ENCODE results near the gene NCOR2. TPM values are rescaled to one million over a fixed set of nuclear protein-coding genes. Genes with fewer than 3 reads are reported as not detected.

The NCOR2 gene
- total and polyA plus RNA-seq, 8 donors: 60.1 to 331 (median 96.4) TPM

DNA sequence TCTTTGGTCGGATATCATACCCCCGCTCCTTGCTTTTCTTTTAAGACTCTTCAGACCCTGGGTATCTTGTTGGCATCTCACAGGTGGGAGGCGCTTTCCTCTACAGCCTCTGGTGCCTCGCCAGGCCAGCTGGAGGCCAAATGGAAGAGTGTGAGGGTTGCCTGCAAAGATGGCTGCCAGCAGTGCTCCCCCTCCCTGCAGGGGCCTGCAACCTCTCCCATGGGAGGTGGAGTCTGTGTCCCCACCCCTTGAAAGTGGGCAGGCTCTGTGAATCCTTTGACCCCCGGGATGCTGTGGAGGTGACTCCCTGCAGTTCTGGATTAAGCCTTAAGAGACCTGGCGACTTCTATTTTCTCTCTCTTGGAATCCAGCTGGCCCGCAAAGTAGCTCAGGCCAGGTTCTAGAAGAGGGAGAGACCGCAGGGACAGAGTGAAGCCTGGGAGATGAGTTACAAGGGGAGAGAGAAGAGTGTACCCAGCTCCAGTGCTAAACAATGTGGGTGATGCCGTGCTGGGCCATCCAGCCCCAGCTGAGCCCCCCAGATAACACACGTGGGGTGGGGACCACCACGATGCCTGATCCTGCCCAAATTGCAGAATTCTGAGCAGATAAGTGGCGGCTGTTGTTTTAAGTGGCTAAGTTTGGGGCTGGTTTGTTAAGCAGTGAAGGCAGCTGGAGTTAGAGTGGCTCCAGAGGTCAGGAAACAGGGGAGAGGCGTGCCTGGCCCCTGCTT, 37.9 kb upstream of the NCOR2 start:
- DNase-seq (no peak), ATAC-seq (no peak)
- no peak overlapping the region for H3K27ac ChIP-seq
- H3K4me1 ChIP-seq: peaks cover 14 to 32% of the 10 kb centered on the region in 2 donors
- H3K36me3 ChIP-seq: no peaks in the 10 kb centered on the region
- H3K9me3 ChIP-seq: no peaks in the 10 kb centered on the region
- H3K27me3 ChIP-seq: peaks cover 0 to 9% of the 10 kb centered on the region in 2 donors
- no peak for TF ChIP-seq CTCF (IDR thresholded peaks at IDR 0.05)
- H3K4me3 ChIP-seq: no peak overlapping the region
- intact Hi-C loops (cut with DNase I): no loop called here

GRCh38 chr12:124604264-124604680, 36.9 kb upstream of the NCOR2 start:
- Histone ChIP-seq H3K27ac (no peak overlapping the region), H3K27me3 (no peaks in the 10 kb centered on the region), H3K36me3 (no peaks in the 10 kb centered on the region), H3K4me3 (no peak overlapping the region), H3K9me3 (no peaks in the 10 kb centered on the region), H3K4me1 (peaks cover 11 to 22% of the 10 kb centered on the region in 2 donors)
- intact Hi-C loops (cut with DNase I): no loop called here
- ATAC-seq: no peak
- DNase-seq: no peak
- no peak for TF ChIP-seq CTCF (IDR thresholded peaks at IDR 0.05)

DNA sequence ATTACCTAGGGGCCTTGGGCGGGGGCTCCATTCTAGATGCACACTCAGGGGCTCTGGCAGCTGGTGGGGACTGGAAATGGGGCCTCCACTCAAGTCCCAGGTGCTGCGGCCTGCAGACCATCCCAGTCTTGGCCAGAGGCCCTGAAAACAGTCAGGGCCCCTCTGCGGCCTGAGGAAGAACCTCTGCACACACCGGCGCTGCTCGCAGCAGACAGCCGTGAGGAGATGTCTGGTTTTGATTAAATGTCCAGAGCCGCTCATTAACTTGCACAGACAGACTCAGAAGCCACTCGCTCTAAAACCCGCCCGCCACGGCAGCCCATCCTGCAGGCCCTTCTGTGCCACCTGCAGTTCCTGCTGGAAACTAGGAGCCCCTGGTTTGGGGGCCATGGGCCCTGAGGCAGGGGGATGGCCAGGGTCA, 36.4 kb upstream of the NCOR2 start:
- no peaks in the 10 kb centered on the region for H3K27me3 ChIP-seq
- H3K4me1 ChIP-seq: peaks cover 6 to 17% of the 10 kb centered on the region in 2 donors
- H3K9me3 ChIP-seq: no peaks in the 10 kb centered on the region
- intact Hi-C loops (cut with DNase I): no loop called here
- H3K27ac ChIP-seq: no peak overlapping the region
- no peak for TF ChIP-seq CTCF (IDR thresholded peaks at IDR 0.05)
- DNase-seq (no peak), ATAC-seq (no peak)
- no peaks in the 10 kb centered on the region for H3K36me3 ChIP-seq
- H3K4me3 ChIP-seq: no peak overlapping the region

DNA sequence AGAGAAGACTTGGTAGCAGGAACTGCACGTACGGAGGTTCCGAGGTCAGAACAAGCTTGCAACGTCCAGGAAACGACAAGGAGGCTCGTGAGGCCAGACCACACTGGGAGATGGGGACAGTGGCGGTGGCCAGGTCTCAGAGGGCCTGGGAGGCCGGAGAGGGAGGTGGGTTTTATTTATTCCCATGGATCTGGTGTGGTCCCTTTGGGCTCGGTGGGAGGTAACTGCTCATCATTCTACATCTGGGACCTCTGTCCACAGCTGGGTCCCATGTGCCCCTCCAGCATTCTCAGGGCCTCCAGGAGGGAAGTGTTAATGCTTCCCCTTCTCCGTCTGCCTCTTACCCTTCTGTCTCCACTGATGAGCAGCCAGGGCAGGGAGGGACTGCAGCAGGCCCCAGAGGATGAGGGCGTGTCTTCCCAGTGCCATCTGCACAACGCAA, 35.7 kb upstream of the NCOR2 start:
- DNase-seq: no peak
- Histone ChIP-seq H3K36me3 (no peaks in the 10 kb centered on the region), H3K4me3 (no peak overlapping the region), H3K4me1 (peaks cover 0 to 10% of the 10 kb centered on the region in 2 donors), H3K27ac (no peak overlapping the region), H3K27me3 (no peaks in the 10 kb centered on the region), H3K9me3 (no peaks in the 10 kb centered on the region)
- intact Hi-C loops (cut with DNase I): no loop called here
- no peak for TF ChIP-seq CTCF (IDR thresholded peaks at IDR 0.05)
- ATAC-seq: peak; percentile 28

GRCh38 chr12:124601706-124602105, 34.3 kb upstream of the NCOR2 start:
- no peak overlapping the region for H3K4me3 ChIP-seq
- no peaks in the 10 kb centered on the region for H3K9me3 ChIP-seq
- ATAC-seq: no peak
- intact Hi-C loops (cut with DNase I): no loop called here
- H3K36me3 ChIP-seq: no peaks in the 10 kb centered on the region
- no peaks in the 10 kb centered on the region for H3K27me3 ChIP-seq
- DNase-seq: no peak
- no peak overlapping the region for H3K27ac ChIP-seq
- peaks cover 0 to 5% of the 10 kb centered on the region in 2 donors for H3K4me1 ChIP-seq
- TF ChIP-seq CTCF (IDR thresholded peaks at IDR 0.05): no peak

Data from left lung (tissue), 10 donors.